Neural cell (in vitro differentiated cells): Measurements from ENCODE around the gene ARHGEF7.

Experiments used
- CTCF ChIP-seq: fragments of 450-650 bp; IDR thresholded peaks from 2 replicates; pipeline ENCODE4 v1.5.1; 2014; ENCODE audit warnings: antibody characterized with exemption, mild to moderate bottlenecking, moderate library complexity; ENCODE audit not compliant: poor library complexity, severe bottlenecking
- MXI1 ChIP-seq: fragments of 450-650 bp; conservative IDR thresholded peaks from 2 replicates; pipeline ENCODE4 v1.6.1; 2014; ENCODE audit warnings: antibody characterized with exemption, mild to moderate bottlenecking; ENCODE audit not compliant: poor library complexity, severe bottlenecking
- SMC3 ChIP-seq: fragments of 450-650 bp; conservative IDR thresholded peaks from 2 replicates; pipeline ENCODE4 v1.6.1; 2014; ENCODE audit warnings: antibody characterized with exemption, mild to moderate bottlenecking, moderate library complexity; ENCODE audit not compliant: poor library complexity
- TAF1 ChIP-seq: IDR thresholded peaks from 2 replicates; pipeline ENCODE4 v1.6.1; 2012; ENCODE audit warnings: low read depth

- TF ChIP-seq CTCF: no peak
- no peak for TF ChIP-seq MXI1
- no peak for TF ChIP-seq TAF1
- TF ChIP-seq SMC3: no peak
Observed at GRCh38 chr13:111092685-111093084, 22.4 kb upstream of the ARHGEF7 start.
